Fibroblast of villous mesenchyme (primary cell): ENCODE measurements around the gene ADAM19. TPM values are rescaled to one million over a fixed set of nuclear protein-coding genes. Genes with fewer than 3 reads are reported as not detected.

Experiments used
- DNase-seq: peaks from one replicate; pipeline ENCODE4 v3.0.0-alpha.2; 2010; ENCODE audit warnings: low read depth
- H3K4me3 ChIP-seq: 2 replicates; pipeline ENCODE4 v1.5.1; 2011; ENCODE audit warnings: low read depth, mild to moderate bottlenecking, low read length
- total RNA-seq: library from RNA; depleted of rRNA; stranded (reverse); fragments of >200 nt; gene quantifications from 2 replicates; pipeline ENCODE4 v1.2.3, GENCODE V29; 2012
- TF ChIP-seq, protein P1 (sequence below): IDR thresholded peaks from 2 replicates; pipeline ENCODE4 v1.5.1; 2012; ENCODE audit warnings: low read depth, mild to moderate bottlenecking, low read length; ENCODE audit not compliant: insufficient read depth

ADAM19 gene
- total RNA-seq, 1 donor: 89.8 TPM

- DNase-seq: peak; percentile 48
- no peak overlapping the region for H3K4me3 ChIP-seq
- TF ChIP-seq, protein P1, sequence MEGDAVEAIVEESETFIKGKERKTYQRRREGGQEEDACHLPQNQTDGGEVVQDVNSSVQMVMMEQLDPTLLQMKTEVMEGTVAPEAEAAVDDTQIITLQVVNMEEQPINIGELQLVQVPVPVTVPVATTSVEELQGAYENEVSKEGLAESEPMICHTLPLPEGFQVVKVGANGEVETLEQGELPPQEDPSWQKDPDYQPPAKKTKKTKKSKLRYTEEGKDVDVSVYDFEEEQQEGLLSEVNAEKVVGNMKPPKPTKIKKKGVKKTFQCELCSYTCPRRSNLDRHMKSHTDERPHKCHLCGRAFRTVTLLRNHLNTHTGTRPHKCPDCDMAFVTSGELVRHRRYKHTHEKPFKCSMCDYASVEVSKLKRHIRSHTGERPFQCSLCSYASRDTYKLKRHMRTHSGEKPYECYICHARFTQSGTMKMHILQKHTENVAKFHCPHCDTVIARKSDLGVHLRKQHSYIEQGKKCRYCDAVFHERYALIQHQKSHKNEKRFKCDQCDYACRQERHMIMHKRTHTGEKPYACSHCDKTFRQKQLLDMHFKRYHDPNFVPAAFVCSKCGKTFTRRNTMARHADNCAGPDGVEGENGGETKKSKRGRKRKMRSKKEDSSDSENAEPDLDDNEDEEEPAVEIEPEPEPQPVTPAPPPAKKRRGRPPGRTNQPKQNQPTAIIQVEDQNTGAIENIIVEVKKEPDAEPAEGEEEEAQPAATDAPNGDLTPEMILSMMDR: no peak
Measured at GRCh38 chr5:157613385-157614245, 38.0 kb upstream of the ADAM19 start.

DNA sequence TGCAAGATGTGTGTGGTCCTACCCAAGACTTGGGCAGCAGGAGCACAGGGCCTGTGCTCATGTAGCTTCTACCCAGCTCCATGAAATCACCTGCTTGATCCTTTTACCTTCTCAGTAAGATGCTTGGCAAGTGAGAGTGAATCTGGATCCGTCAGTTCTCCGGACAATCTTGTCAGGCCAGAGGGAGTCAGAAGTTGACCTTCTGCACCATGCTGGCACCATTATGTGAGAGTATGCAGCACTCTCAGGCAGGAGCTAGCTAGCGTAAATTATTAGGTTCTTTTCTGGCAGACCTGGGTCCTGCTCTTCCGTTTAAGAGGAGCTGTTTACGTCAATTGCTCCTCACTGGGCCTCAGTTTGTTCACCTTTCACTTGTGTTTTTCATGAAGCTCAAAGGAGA is 37.0 kb upstream of the ADAM19 start:
- TF ChIP-seq, protein P1: no peak
- no peak overlapping the region for H3K4me3 ChIP-seq
- DNase-seq: no peak

DNA sequence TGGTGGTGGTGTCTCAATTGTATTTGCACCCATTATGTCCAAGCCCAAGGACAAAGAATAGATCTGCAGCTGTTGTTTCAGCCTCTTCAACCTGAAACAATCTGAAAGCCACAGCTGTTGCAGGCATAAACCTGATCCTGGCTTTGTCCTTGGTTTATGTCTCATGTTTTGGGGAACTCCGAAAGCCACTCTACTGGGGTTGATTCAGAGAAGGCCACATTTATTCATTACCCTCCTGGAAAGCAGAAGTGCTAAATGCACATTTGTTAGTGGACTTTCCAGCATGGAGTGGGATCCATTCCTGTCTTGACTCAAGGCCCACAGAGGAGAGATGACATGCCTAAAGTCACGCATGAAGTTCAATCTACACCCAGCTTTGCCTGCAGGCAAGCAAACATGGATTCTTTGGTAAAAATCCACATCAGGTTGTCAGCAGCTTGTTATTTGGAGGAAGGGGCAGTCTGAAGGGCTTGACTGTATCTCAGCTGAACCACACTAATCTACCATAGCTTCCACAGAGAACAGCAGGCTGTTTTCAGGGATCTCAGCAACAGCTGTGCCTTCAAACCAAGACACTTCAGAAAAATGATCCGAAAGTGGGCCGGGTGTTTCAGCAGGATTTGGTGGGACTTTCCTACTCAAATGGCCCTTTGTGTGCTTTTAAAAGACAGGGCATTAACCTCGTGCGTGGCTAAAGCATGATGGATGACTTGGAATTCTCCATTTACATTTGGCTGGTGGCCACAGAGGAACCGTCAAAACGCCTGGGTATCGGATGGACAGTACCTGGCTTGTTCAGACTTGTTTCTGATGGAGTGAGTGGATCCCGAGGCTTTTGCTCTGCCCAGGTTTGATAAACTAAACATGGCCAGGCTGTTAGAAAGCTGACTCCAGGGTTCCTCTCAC is 36.2 kb upstream of the ADAM19 start:
- H3K4me3 ChIP-seq: no peak overlapping the region
- no peak for DNase-seq
- TF ChIP-seq, protein P1: no peak

DNA sequence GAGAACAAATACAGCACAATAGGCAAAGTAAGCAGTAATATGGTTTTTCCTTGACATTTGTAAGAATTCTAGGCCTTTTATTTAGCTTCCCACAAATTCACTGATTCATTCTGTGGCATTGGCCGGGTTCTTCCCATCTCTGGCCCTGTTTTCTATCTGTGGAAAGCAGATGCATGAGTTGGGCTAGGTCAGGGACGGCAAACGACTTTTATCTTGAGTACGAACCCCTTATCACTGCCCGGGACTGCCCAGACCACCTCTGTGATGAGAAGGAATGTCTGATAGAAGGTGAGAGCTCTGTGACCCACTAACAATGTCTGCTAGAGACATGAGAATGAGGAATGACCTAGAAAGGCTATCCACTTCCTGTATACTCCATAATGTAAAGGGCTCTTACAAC is 35.4 kb upstream of the ADAM19 start:
- DNase-seq: no peak
- TF ChIP-seq, protein P1: no peak
- no peak overlapping the region for H3K4me3 ChIP-seq

- DNase-seq: no peak
- TF ChIP-seq, protein P1: no peak
Measured at GRCh38 chr5:157608972-157609565, 33.5 kb upstream of the ADAM19 start.

GRCh38 chr5:157607371-157608161 is 32.0 kb upstream of the ADAM19 start:
- H3K4me3 ChIP-seq: no peak overlapping the region
- TF ChIP-seq, protein P1: no peak
- DNase-seq: peak; percentile 73

More at GRCh38 chr5:157608972-157609565, 33.5 kb upstream of the ADAM19 start:
- H3K4me3 ChIP-seq: no peak overlapping the region
